HG03432 (cell line): ENCODE measurements around the gene MAFF.
"Not testable (repeated sequence)": the region's sequence is repeated elsewhere in the genome, so short reads cannot be mapped to it uniquely, and the experiment has no call there.

Source experiments
- ATAC-seq: cut with Tn5 transposase; IDR thresholded peaks from one replicate; pipeline ENCODE4 v1.9.1; 2021; ENCODE audit warnings: mild to moderate bottlenecking, moderate library complexity; ENCODE audit not compliant: unreplicated experiment

MAFF gene

DNA sequence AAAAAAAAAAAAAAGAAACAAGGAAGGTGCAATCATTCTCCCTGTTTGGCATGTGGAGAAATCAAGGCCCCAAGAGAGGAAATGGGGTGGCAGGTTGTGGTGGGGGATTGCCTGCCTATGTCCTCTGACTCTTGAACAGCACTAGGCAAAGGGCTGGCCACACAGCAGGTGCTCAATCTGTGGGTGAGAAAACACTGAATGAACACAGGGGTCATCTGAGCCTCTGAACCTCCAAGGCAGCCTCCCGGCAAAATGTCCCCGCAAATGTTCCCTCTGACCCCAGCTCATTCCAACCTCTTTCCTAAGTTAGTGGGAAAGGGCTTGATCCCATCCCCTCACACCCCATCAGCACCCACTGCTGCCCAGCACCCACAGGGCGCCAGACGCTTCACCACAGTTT is 24.8 kb upstream of the MAFF start:
- no peak for ATAC-seq

DNA sequence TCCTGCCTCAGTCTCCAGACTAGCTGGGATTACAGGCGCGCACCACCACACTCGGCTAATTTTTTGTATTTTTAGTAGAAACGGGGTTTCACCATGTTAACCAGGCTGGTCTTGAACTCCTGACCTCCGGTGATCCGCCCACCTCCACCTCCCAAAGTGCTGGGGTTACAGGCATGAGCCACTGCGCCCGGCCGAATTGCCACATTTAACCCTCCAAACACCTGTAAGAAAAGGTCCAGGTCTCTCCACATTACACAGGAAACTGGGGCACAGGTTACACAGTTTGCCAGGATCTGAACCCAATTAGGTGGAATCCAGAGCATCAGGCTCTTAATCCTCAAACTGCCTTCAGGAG is 24.2 kb upstream of the MAFF start:
- not testable (repeated sequence) for ATAC-seq

DNA sequence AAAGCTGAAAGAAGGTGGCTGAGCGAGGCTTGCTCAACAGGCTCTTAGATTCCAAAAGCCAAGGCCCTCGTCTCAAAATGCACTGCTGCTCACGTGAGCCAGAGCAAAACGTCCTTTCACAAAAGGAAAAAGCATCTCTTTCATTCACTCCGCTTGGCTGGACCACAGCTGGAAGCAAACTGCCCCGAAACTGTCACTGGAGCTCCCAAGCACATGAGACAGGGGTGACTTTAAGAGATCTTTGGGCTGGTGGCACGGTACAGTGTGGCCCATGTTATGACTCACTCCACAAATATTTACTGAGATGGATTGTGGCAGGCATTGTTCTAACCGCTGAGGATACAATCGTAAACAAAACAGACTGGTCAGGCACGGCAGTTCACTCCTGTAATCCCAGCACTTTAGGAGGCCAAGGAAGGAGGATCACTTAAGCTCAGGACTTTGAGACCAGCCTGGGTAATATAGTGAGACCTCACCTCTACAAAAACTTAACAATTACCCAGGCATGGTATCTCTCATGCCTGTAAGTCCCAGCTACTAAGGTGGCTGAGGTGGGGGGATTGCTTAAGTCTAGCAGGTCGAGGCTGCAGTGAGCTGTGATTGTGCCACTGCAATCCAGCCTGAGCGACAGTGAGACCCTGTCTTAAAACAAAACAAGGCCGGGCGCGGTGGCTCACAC is 23.7 kb upstream of the MAFF start:
- no peak for ATAC-seq

DNA sequence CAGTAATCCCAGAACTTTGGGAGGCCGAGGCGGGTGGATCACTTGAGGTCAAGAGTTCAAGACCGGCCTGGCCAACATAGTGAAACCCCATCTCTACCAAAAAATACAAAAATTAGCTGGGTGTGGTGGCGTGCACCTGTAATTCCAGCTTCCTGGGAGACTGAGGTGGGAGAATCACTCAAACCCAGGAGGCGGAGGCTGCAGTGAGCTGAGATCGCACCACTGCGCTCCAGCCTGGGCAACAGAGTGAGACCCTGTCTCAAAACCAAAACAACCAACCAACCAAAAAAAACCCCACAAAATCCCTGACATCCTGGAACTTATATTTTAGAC is 23.2 kb upstream of the MAFF start:
- ATAC-seq, result not testable (repeated sequence)

DNA sequence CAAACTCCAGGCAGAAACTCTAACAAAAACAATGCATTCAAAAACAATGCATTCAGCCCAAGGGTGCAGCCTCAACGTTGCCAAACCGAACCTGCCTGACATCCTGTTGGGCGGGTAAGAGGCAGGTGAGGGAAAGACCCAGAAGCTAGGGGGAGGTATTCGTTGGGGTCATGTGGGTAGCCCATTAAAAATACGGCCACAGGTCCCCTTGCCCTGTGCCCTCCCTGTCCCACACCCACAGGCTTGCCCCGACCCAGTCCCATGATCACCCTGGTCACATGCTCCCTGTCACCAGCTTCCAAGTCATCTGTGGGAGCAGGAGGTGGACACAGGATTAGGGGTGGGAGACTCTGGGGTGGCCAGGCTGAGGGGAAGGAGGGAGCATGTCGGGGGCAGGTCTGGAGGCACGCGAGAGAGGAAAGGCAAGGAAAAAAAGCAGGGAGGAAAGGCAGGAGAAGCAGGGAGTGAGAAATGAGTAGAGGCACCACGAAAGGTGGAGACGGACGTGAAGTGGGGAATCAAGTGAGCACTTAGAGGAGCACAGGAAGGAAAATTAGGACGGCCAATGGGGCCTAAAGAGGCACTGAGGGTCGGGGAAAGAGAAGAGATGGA is 20.8 kb upstream of the MAFF start:
- ATAC-seq, result no peak

DNA sequence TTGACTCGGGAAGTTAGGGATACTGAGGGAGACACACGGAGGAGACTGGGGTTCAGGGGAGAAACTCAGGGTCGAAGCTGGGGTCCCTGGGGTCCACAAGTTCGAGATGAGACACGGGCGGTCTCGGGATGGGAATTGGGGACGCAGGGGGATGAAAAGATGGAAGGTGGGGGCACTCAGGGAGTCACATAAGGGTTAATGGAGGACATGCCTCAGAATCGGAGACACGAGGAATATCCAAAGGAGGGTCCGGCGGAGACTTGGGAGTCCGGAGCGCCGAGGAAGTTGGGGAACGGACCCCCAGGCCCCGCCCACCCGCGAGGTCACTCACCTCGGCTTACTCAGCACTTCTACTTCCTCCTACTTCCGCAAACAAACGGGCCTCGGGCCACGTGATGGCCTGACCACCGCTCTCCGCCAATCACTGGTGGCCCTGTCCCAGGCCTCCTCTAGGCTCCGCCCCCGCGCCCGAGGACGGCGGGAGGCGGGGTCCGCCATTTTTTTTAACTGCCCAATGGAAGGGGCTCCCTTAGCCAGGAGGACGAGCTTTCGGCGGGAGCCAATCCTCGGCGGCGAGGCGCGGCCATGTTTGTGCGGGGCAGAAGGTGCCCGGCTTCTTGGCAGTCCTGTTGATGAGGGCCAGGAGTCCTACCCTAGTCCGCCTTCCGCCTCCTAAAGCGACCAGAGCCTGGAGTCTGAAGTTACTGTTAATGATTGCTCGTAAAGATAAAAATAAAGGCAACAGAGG is 20.2 kb upstream of the MAFF start, which contains the start of gene PLA2G6:
PLA2G6 (minus strand) TSS at position 378 of the 748 bp plus-strand sequence. CDS start 12,404 bp downstream, outside the sequence.
- peak; percentile 80 for ATAC-seq

DNA sequence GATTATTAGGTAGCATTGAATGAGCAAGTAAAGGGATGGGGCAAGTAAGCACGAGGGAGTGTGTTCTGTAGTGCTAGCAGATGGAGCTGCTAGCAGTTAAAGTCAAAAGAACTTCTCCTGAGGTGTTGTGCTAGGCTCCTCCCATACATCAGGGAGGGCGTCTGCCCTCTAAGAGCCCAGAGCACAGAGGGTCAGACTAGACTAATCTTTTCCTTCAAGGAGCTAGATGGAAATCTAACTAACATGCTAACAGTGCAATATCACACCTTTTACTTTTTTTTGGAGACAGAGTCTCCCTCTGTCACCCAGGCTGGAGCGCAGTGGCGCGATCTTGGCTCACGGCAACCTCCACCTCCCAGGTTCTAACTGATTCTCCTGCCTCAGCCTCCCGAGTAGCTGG is 17.0 kb upstream of the MAFF start:
- ATAC-seq, result no peak

DNA sequence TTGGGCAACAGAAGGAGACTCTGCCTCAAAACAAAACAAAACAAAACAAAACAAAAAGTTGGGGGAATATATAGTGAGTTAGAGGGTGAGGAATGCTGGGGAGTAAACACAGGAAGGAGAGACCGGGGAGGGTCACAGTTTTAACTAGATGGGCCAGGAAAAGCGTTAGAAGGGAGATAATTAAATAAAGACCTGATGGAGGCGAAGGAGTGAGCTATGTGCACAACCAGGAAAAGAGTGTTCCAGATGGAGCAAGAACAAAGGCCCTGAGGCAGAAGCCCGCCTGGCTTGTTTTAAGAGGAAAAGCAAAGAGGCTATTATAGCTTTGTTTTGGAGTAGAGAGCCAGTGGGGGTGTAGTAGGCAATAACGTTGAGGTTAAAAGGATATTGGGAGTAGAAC is 15.4 kb upstream of the MAFF start:
- ATAC-seq, result no peak

DNA sequence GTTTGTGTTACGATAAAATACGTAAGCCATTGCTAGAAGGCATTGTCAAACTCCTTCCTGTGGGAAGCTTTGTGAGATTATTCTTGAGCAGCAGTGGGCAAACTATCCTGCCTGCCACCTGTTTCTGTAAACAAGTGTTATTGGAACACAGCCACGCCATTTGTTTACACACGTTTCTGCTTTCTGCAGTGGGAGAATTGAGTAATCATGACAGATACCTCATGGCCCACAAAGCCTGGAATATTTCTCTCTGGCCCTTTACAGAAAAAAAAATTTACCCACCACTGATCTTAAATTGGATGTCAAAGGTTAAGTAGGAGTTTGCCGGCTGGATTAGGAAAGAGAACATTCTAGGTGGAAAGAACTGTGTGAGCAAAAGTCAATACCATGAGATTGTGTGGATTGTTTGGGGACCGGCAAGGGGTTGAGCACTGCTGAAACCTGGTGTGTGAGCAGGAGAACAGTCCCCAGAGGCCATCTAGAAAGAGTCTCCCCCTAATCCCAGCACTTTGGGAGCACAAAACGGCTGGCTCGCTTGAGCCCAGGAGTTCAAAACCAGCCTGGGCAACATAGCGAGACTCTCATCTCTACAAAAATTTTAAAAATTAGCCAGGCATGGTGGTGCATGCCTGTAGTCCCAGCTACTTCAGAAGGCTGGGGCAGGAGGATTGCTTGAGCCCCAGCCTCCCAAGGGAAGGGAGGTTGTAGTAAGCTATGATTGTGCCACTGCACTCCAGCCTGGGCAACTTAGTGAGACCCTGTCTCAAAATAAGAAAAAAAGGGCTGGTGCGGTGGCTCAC is 14.2 kb upstream of the MAFF start:
- ATAC-seq, result no peak

DNA sequence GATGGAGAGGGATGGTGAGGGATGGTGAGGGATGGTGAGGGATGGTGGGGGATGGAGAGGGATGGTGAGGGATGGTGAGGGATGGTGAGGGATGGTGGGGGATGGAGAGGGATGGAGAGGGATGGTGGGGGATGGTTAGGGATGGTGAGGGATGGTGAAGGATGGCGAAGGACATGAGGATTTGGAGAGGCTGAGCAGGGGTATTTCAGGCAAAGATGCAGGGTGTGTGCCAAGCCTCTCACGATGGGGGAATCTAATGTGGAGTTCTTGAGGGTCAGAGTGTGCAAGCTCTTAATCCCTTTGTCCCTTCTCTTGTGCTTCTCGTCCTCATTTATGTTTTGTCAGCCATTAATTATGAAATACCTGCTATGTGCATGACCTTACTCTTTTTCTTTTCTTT is 12.7 kb upstream of the MAFF start:
- no peak for ATAC-seq

DNA sequence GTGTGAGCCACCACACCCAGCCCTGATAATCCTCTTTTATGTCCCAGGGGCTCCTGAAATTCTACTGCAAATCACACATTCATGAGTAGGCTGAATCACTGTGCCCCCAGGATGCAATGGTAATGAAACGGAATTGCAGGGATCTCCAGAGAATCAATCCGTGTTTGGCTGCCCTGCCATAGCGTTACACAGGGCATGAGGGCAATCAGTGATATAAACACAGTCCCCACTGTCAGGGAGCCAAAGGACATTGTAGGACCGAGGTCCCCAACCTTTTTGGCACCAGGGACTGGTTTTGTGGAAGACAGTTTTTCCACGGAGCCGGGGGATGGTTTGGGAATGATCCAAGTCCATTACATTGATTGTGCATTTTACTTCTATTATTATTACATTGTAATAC is 11.2 kb upstream of the MAFF start:
- no peak for ATAC-seq

DNA sequence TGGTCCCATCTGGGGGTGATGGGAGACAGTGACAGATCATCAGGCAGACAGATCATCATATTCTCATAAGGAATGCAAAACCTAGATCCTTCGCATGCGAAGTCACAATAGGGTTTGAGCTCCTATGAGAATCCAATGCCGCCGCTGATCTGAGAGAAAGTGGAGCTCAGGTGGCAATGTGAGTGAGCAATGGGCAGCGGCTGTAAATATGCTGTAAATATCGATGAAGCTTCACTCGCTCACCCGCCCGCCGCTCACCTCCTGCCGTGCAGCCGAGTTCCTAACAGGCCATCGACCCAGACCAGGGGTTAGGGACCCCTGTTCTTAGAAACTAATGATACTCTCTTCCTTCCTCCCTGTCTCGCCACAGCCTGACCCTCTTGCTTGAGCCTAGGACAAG is 10.7 kb upstream of the MAFF start:
- no peak for ATAC-seq

DNA sequence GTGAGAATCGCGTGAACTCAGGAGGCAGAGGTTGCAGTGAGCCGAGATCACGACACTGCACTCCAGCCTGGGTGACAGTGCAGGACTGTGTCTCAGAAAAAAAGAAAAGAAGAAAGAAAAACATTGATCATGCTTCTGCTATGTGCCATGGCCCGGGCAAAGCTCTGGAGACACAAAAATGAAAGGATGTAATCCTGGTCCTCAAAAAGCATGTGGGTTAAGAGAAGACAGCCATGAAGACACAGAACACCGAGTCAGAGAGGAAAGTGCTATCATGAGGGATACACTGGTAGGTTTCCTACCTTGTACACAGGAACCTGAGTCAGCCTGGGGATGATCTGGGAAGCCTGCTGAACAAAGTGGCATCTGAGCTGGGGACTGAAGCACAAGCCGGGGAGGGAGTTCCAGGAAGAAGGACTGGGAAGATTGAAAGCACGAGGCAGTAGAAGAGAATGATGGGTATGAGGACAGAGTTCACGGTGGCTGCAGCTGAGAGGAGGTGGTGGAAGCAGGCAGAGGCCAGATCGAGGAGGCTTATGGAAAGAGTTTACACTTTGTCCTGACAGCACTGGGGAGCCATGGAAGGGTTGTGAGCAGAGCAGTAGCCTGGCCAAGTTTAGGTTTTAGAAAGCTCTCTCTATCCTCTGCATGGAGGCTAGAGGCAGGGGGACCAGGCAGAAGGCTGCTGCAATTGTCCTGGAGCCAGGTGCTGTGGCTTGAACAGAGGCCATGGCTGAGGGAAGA is 9.9 kb upstream of the MAFF start:
- no peak for ATAC-seq

DNA sequence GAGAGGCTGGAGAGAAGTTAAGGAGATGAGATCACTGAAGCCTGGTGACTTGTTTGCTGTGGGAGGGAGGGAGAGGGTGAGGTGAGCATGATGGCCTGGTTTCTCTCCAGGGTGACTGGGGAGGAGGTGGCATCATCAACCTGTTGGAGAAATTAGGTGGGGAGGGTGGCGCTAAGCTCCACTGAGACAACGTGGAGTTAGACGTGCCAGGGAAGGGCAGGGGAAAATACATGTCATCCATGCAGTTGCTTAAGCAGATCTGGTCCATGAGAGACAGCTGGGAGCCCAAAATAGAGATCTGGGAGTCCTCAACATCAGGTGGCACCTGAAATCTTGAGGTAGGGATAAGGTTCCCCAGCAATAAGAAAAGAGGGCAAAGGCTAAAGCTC is 9.3 kb upstream of the MAFF start:
- no peak for ATAC-seq

DNA sequence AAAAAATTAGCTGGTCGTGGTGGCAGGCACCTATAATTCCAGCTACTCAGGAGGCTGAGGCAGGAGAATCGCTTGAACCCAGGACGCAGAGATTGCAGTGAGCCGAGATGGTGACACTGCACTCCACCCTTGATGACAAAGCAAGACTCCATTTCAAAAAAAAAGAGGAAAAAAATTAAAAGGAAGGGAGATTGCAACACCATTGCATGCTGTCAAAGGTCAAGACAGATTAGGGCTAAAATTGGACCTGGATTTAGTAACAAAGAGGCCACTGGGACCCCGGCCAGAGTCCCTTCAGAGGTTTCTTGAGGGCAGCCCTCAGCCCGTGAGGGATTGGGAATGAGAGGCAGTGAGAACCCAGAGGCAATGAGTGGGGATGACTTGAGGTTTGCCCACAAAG is 8.2 kb upstream of the MAFF start:
- ATAC-seq, result no peak

DNA sequence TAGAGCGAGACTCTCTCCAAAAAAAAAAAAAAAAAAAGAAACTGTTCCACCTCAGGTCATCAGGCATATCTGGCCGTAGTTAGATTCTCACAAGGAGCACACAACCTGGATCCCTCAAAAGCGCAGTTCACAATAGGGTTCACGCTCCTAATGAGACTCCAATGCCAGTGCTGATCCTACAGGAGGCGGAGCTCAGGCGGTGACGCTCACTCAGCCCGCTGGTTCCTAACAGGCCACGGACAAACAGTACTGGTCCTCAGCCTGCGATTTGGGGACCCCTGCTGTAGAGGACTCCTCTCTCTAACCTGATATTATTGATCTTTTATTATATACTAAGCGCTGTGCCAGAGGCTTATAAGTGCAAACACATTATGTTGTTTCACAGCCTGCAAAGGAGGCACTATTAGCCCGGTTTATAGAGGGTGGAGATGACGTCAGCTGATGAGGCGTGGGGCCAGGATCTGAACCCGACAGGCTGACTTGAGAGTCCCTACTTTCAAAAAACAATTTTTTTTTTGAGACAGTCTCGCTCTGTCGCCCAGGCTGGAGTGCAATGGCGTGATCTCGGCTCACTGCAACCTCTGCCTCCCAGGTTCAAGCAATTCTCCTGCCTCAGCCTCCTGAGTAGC is 4.9 kb upstream of the MAFF start:
- no peak for ATAC-seq

DNA sequence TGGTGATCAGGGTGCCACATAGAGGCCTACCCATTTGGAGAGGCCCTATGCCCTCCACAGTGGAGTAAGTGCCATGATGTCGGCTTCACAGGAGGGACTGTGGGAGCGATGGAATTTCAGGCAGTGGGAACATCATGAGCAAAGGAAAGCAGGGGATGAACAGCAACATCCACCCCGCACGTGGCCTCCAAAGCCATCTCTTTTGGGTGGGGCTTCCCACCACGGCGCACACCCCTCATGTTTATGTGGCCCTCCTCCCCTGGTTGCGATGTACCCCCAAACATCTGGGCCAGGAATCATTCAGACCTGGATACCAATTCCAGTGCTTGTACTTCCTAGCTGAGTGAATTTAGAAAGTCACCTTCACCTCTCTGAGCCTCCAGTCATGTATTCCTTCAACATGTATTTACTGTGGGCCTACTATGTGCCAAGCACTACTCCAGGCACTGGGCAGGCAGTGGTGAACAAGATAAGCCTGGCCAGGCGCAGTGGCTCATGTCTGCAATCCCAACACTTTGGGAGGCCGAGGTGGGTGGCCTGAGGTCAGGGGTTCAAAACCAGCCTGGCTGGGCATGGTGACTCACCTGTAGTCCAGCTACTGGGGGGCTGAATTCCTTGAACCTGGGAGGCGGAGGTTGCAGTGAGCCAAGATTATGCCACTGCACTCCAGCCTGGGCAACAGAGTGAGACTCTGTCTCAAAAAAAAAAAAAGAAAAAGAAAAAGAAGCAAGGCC is 1.8 kb upstream of the MAFF start:
- no peak for ATAC-seq

DNA sequence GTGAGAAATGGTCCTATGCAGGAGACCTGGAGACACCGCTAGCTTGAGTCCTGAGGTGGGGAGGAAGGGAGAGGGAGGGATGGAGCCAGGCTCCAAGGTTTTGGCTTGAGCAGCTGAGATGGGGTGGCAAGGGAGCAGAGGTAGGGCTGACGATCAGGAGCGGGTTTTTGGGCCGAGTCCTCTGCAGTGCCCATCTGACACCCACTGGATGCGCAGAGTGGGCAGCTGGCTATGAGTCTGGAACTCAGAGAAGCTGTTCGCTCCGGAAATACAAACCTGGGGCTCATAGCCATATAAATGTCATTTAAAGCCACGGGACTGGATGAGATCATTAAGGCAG is 453 bp upstream of the MAFF start:
- ATAC-seq, result no peak

DNA sequence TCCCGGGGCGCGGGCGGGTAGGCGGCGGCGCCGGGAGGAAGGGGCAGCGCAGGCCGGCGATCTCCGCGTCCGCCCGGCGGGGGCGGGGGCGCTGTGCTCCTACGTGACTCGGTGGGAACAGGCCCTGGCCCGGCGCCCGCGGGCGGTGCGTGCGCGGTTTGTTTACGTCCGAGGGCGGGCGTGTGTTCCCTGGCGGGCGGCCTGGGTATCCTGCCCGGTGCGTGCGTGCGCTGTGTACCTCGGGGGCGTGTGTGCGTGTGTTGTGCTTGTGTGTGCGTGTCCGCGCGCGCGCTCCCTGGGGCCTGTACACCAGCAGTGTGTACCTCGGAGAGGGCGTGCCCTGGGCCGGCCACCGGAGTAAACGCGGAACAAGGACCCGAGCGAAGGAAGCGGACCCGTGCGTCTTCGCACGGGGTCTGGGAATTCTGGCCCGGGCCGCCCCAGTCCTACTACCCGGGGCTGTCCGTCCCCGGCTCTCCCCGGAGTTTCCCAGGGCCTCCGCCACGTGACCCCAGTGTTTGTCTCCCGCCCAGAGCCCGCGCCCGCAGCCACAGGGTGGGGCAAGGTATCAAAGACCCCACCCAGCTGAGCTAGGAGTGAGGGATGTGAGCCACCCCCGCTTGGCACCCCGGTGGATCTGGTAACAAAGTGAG is 769 bp downstream of the MAFF start:
- peak; percentile 28 for ATAC-seq
